Pancreas (tissue), 10 donors: ENCODE results near the gene ATN1. TPM values are rescaled to one million over a fixed set of nuclear protein-coding genes. Genes with fewer than 3 reads are reported as not detected.

Experiments
- ATAC-seq, 4 donors: fragments of 200-7000 bp; cut with Tn5 transposase; one replicate each; pipeline versions ENCODE4 v1.8.0 to v1.9.1; 2020; ENCODE audit warnings: mild to moderate bottlenecking in 4 of 4, moderate library complexity in 4 of 4
- DNase-seq, 6 donors: peaks; one replicate each; pipeline ENCODE4 v3.0.0-alpha.2; 2020
- FAIRE-seq: peaks from 2 replicates; lab custom pipeline; 2012; peaks lifted over from hg19 to GRCh38; lab: Jason Lieb, UNC
- H3K27ac ChIP-seq, 4 donors: fragments of 200-600 bp; sonication (generic); 1 replicate in 3 of 4; 2 replicates in 1 of 4; pipeline versions ENCODE4 v1.5.0 to v1.8.0; 2020
- H3K27me3 ChIP-seq, 4 donors: fragments of 200-600 bp; one replicate each; pipeline ENCODE4 v1.8.0; 2021
- H3K36me3 ChIP-seq, 3 donors: fragments of 200-600 bp; sonication (generic) in 1 of 3; one replicate each; pipeline versions ENCODE4 v1.5.0 to v1.8.0; 2020 to 2021
- H3K4me1 ChIP-seq, 3 donors: fragments of 200-600 bp; one replicate each; pipeline ENCODE4 v1.8.0; 2021
- H3K4me3 ChIP-seq, 4 donors: fragments of 200-600 bp; sonication (generic) in 2 of 4; one replicate each; pipeline versions ENCODE4 v1.5.0 to v1.8.0; 2020 to 2021
- H3K9me3 ChIP-seq, 4 donors: fragments of 200-600 bp; one replicate each; pipeline ENCODE4 v1.8.0; 2021
- WGBS, 2 donors: extraction: QIAGEN DNeasy Blood & Tissue Kit; methylation state at CpG; one replicate each; pipeline ENCODE4 v1.1.7; 2013; 5-methylcytosine and 5-hydroxymethylcytosine counted together
- intact Hi-C, 3 donors: fragments of 100-400 bp; cut with DNase I; formaldehyde crosslinking; loops; one replicate each; pipeline versions ENCODE4 v1.11.1 to v1.14.2; 2022
- polyA plus RNA-seq, 2 donors: library from polyadenylated mRNA; stranded (reverse); fragments of 200-250 nt; gene quantifications; one replicate each; pipeline ENCODE4 v1.2.3, GENCODE V29; 2013
- total RNA-seq, 6 donors: library from RNA; stranded (reverse); fragmentation: NEBNext Ultra II Directional in 4 of 6; extraction: Animal tissue kit (Norgen Biotek cat#: 25700) in 4 of 6; gene quantifications; one replicate each; pipeline versions ENCODE4 v1.2.1 to v1.2.4, GENCODE V29; 2021 to 2023
- TF ChIP-seq, protein P1 (sequence below), 4 donors: fragments of 200-600 bp; sonication (generic) in 3 of 4; IDR thresholded peaks; one replicate each; pipeline versions ENCODE4 v1.5.0 to v1.8.0; 2021; ENCODE audit warnings: antibody characterized with exemption in 4 of 4
- donor health status: healthy with polysubstance abuse.
- donor health status: DM: no; HTN: no; CAD: no; lungs with moderate emphysema.
- donor health status: DM: no; HTN: no; CAD: no.
- donor health status: control.
- donor health status: control.
- donor health status: Bipolar disorder and iron deficiency.
- donor health status: DM: yes; HTN: yes; CAD: no.
- donor health status: DM: no; HTN: no; CAD: no.
- donor health status: DM: no; HTN: no; CAD: no.
- donor health status: DM: yes; HTN: yes; CAD: no.

The ATN1 gene
- total and polyA plus RNA-seq, 8 donors, result 30.9 to 113 (median 39.2) TPM

GRCh38 chr12:6948873-6949594 is 21.3 kb downstream of the ATN1 start:
- TF ChIP-seq, protein P1, sequence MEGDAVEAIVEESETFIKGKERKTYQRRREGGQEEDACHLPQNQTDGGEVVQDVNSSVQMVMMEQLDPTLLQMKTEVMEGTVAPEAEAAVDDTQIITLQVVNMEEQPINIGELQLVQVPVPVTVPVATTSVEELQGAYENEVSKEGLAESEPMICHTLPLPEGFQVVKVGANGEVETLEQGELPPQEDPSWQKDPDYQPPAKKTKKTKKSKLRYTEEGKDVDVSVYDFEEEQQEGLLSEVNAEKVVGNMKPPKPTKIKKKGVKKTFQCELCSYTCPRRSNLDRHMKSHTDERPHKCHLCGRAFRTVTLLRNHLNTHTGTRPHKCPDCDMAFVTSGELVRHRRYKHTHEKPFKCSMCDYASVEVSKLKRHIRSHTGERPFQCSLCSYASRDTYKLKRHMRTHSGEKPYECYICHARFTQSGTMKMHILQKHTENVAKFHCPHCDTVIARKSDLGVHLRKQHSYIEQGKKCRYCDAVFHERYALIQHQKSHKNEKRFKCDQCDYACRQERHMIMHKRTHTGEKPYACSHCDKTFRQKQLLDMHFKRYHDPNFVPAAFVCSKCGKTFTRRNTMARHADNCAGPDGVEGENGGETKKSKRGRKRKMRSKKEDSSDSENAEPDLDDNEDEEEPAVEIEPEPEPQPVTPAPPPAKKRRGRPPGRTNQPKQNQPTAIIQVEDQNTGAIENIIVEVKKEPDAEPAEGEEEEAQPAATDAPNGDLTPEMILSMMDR (IDR thresholded peaks at IDR 0.05), result no peak
- ATAC-seq (no peak), DNase-seq (peak in 2 of 6 donors; percentile 19 to 52), FAIRE-seq (no peak)
- 77 to 80% methylated on average over 15 of the region's 15 CpGs for whole genome bisulfite sequencing, 2 donors
- H3K27ac ChIP-seq, result peak overlapping the region in 2 of 4 donors; percentile 40 to 44
- intact Hi-C loops, result loop anchor here in 1 of 3 donors (10.0 kb wide), 1 partner anchor 156 kb away; the partner anchor contains the start of gene C1RL
- no peaks in the 10 kb centered on the region for H3K27me3 ChIP-seq
- no peaks in the 10 kb centered on the region for H3K9me3 ChIP-seq
- no peaks in the 10 kb centered on the region for H3K36me3 ChIP-seq
- H3K4me1 ChIP-seq, result peaks cover 10 to 17% (median 13%) of the 10 kb centered on the region in 3 donors
- H3K4me3 ChIP-seq, result no peak overlapping the region

DNA sequence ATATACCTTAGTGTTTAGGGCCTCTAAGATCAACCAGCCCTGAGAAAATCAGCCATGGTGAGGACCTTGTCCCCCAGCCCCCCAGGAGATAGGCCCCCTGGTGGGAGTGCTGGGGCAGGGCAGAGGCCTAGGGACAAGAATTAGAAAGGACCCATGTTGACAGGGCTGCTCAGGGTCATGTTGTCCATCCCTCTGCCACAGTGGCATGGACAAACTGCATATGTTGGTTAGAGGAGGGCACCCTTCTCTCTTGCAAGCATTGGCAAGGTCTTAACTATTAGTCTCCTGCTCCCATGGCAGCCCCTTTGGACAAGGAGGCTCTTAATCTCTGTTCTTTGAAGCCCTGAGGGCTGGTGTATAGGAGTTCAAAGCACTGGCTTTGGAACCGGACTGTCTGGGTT is 22.6 kb downstream of the ATN1 start:
- H3K27ac ChIP-seq, result no peak overlapping the region
- ATAC-seq, result no peak
- H3K27me3 ChIP-seq, result no peaks in the 10 kb centered on the region
- TF ChIP-seq, protein P1 (IDR thresholded peaks at IDR 0.05), result no peak
- H3K4me1 ChIP-seq, result peaks cover 6 to 10% (median 7%) of the 10 kb centered on the region in 3 donors
- 95 to 96% methylated on average over 1 of the region's 1 CpG for WGBS, 2 donors
- intact Hi-C loops, result no loop called here
- no peaks in the 10 kb centered on the region for H3K36me3 ChIP-seq
- DNase-seq, result peak in 3 of 6 donors; percentile 11 to 20 (median 17)
- H3K9me3 ChIP-seq, result no peaks in the 10 kb centered on the region
- no peak for FAIRE-seq
- no peak overlapping the region for H3K4me3 ChIP-seq

DNA sequence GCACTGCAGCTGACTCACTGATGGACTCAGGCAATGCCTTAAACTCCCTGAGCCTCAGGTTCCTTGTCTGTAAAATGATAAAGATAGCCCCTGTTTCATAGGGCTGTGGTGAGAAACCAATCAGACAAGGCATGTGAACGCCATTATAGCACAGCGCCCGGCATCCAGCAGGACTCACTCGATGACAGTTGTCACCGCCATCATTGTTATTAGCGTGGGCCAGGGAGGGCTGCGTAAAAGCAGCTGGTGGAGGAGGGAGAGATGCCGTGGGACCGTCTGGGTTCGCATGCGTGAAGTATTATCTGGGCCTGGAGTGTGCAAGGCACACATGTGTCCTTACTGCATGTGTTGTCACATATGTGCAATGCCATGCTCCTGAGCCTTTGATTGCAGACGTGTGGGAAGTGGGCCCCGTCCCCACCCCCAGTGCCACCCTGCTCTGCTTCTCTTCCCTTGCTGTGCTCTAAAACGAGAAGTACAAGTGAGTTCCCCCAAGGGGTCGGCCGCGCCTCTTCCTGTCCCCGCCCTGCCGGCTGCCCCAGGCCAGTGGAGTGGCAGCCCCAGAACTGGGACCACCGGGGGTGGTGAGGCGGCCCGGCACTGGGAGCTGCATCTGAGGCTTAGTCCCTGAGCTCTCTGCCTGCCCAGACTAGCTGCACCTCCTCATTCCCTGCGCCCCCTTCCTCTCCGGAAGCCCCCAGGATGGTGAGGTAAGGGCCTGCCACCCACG is 23.2 kb downstream of the ATN1 start, which contains the start of gene PTPN6:
Gene PTPN6, plus strand, starts transcription at position 546 of the 730 bp plus-strand sequence. Its CDS starts 157 bp downstream, at position 703.
- Histone ChIP-seq H3K27ac (peak within 1 kb of the TSS in 2 of 4 donors; percentile 17 to 53), H3K4me3 (peak within 1 kb of the TSS in 1 of 4 donors; percentile 38), H3K36me3 (no peaks in the 10 kb centered on the region), H3K27me3 (no peaks in the 10 kb centered on the region), H3K4me1 (peaks cover under 1 to 5% (median 2%) of the 10 kb centered on the region in 3 donors), H3K9me3 (no peaks in the 10 kb centered on the region)
- ATAC-seq (no peak), DNase-seq (peak in 4 of 6 donors; percentile 28 to 65 (median 62)), FAIRE-seq (no peak)
- intact Hi-C loops, result no loop called here
- 81 to 84% methylated on average over 24 to 25 of the region's 25 CpGs for WGBS, 2 donors
- TF ChIP-seq, protein P1 (IDR thresholded peaks at IDR 0.05), result no peak

DNA sequence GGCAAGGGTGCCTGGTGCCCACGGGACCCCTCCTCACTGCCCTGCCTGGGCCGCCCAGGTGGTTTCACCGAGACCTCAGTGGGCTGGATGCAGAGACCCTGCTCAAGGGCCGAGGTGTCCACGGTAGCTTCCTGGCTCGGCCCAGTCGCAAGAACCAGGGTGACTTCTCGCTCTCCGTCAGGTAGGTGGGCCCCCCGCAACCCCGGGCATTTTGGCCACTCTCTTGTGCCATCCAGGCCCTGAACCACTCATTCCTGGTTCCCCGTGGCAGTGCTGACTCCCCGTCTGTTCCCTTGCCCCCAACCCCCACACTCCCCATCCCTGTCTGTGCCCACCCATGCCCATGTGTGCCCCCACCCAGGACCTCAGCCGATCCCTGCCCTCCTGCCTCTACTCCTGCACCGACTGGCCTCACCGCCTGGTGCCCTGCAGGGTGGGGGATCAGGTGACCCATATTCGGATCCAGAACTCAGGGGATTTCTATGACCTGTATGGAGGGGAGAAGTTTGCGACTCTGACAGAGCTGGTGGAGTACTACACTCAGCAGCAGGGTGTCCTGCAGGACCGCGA is 23.9 kb downstream of the ATN1 start:
- 85 to 86% methylated on average over 20 of the region's 20 CpGs for WGBS, 2 donors
- FAIRE-seq (no peak), ATAC-seq (no peak), DNase-seq (peak in 4 of 6 donors; percentile 18 to 73 (median 38))
- H3K4me1 ChIP-seq, result peaks cover 0 to 3% (median 0%) of the 10 kb centered on the region in 3 donors
- no peaks in the 10 kb centered on the region for H3K9me3 ChIP-seq
- H3K27me3 ChIP-seq, result no peaks in the 10 kb centered on the region
- TF ChIP-seq, protein P1 (IDR thresholded peaks at IDR 0.05), result no peak
- no peaks in the 10 kb centered on the region for H3K36me3 ChIP-seq
- peak overlapping the region in 2 of 4 donors; percentile 17 to 53 for H3K27ac ChIP-seq
- intact Hi-C loops, result no loop called here
- H3K4me3 ChIP-seq, result peak overlapping the region in 1 of 4 donors; percentile 38
